ENCODE measurements around the gene KRTAP4-12.
"Not testable (repeated sequence)": the region's sequence is repeated elsewhere in the genome, so short reads cannot be mapped to it uniquely, and the experiment has no call there.

KRTAP4-12 gene

GRCh38 chr17:41084100-41084856 is 39.7 kb downstream of the KRTAP4-12 start, which contains the start of gene KRTAP4-7:
KRTAP4-7 (plus strand) TSS chr17:41084150; CDS start chr17:41084207, 57 bp downstream.
- DNase-seq: not testable (repeated sequence)

- DNase-seq: not testable (repeated sequence)
These were observed 40.6 kb downstream of the KRTAP4-12 start for GRCh38 chr17:41083427-41083826.

GRCh38 chr17:41082626-41083025 is 41.4 kb downstream of the KRTAP4-12 start:
- DNase-seq: no peak

GRCh38 chr17:41076788-41077187 is 47.2 kb downstream of the KRTAP4-12 start:
- DNase-seq: no peak

GRCh38 chr17:41073676-41074075 is 50.3 kb downstream of the KRTAP4-12 start:
- DNase-seq: no peak

All from CD4-positive, alpha-beta T cell treated with Interferon gamma for 1 hour (primary cell).